GM19395 (cell line): ENCODE results near the gene OMG.
"Not testable (repeated sequence)": the region's sequence is repeated elsewhere in the genome, so short reads cannot be mapped to it uniquely, and the experiment has no call there.

ENCODE experiments used
- ATAC-seq: cut with Tn5 transposase; IDR thresholded peaks from one replicate; pipeline ENCODE4 v1.9.1; 2021; ENCODE audit warnings: mild to moderate bottlenecking, moderate library complexity; ENCODE audit not compliant: unreplicated experiment

OMG gene

GRCh38 chr17:31308372-31309334, 11.6 kb upstream of the OMG start:
- no peak for ATAC-seq

GRCh38 chr17:31307640-31308039, 10.6 kb upstream of the OMG start:
- no peak for ATAC-seq

- no peak for ATAC-seq
Measured at GRCh38 chr17:31299624-31300023, 2.6 kb upstream of the OMG start.

- no peak for ATAC-seq
Measured at GRCh38 chr17:31296142-31296541, 897 bp downstream of the OMG start.

- no peak for ATAC-seq
Measured at GRCh38 chr17:31295489-31295871, 1.6 kb downstream of the OMG start.

GRCh38 chr17:31294820-31295488, 2.1 kb downstream of the OMG start:
- ATAC-seq, result no peak

GRCh38 chr17:31294231-31294630, 2.8 kb downstream of the OMG start:
- ATAC-seq, result no peak

GRCh38 chr17:31293581-31293980, 3.5 kb downstream of the OMG start:
- no peak for ATAC-seq

- no peak for ATAC-seq
Measured at GRCh38 chr17:31291820-31292219, 5.2 kb downstream of the OMG start.

- ATAC-seq, result no peak
Measured at GRCh38 chr17:31289790-31290189, 7.2 kb downstream of the OMG start.

- not testable (repeated sequence) for ATAC-seq
Measured at GRCh38 chr17:31287932-31288331, 9.1 kb downstream of the OMG start.

GRCh38 chr17:31286587-31286986, 10.5 kb downstream of the OMG start:
- no peak for ATAC-seq

GRCh38 chr17:31283841-31284240, 13.2 kb downstream of the OMG start:
- no peak for ATAC-seq

- no peak for ATAC-seq
Measured at GRCh38 chr17:31281061-31281460, 16.0 kb downstream of the OMG start.

GRCh38 chr17:31279401-31279800, 17.6 kb downstream of the OMG start:
- no peak for ATAC-seq

GRCh38 chr17:31275116-31275515, 21.9 kb downstream of the OMG start:
- ATAC-seq, result no peak

GRCh38 chr17:31274252-31274651, 22.8 kb downstream of the OMG start:
- ATAC-seq, result no peak

- ATAC-seq, result no peak
Measured at GRCh38 chr17:31273516-31273915, 23.5 kb downstream of the OMG start.

- ATAC-seq, result no peak
Measured at GRCh38 chr17:31272803-31273202, 24.2 kb downstream of the OMG start.

GRCh38 chr17:31272236-31272635, 24.8 kb downstream of the OMG start:
- ATAC-seq, result no peak

GRCh38 chr17:31269578-31269983, 27.5 kb downstream of the OMG start:
- ATAC-seq, result no peak

- no peak for ATAC-seq
Measured at GRCh38 chr17:31269036-31269577, 27.9 kb downstream of the OMG start.
